GM18520 (cell line): Measurements from ENCODE around the gene CDC25A.

Experiments
- ATAC-seq: cut with Tn5 transposase; IDR thresholded peaks from one replicate; pipeline ENCODE4 v1.9.1; 2021; ENCODE audit not compliant: unreplicated experiment

CDC25A gene

DNA sequence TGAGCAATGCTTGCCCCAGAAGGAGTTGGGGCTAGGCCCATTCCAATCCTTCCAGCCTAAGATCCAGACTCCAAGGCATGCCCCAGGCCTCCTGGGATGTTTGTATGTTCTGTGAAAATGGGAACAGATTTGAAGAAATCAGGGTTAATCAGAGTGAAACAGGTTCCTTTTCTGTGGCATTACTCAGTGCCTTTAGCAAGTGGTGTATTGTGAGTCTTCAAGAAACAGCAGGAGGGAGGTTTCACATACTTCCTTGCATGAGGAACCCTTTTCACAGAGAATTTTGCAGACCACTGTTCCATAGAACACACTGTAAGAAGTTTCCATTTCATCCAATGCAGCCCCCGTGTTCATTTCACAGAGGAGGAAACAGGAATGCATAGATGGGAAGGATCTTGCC lies 8.4 kb upstream of the CDC25A start:
- no peak for ATAC-seq

DNA sequence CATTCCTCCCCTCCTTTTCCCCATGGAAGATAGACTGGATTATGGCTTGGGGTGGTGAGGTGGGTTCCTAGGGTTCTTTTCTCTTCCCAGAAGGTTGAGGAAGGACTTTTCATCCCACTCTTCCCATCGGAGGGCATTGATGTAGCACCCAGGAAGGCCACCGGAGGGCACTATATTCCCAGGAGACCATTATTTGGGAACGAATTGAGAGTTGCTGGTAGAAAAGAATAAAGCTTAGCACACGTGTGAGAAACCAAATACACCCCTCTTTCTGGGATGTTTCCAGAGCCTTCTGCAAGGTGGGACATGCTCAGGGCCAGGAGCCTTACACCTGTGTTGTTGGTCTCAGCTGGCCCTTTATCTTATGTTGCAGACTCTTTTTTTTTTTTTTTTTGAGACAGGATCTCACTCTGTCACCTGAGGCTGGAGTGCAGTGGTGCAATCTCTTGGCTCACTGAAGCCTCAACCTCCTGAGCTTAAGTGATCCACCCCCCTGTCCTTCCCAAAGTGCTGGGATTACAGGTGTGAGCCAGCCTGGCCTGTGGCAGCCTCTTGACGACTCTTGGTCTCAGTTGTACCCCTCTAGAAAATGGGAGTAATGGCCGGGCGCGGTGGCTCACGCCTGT lies 6.3 kb upstream of the CDC25A start:
- no peak for ATAC-seq

DNA sequence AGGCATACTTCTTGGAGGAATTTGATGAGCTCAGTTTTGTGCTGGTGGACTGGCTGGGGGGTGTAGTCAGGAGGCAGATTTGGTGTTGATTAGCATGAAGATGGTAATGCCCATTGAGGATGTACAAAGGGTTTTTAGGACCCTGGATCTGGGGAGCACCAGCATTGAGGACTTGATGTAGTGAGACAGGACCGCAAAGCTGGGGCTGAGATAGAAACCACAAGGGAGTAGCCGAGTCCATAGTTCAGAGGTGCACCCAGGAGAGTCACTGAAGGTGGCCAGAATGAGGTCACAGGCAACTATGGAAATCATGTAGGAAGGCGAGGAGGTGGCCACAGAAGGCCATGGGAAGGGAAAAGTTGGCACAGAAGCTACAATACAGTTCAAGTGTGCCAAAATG lies 2.7 kb upstream of the CDC25A start:
- ATAC-seq = no peak

DNA sequence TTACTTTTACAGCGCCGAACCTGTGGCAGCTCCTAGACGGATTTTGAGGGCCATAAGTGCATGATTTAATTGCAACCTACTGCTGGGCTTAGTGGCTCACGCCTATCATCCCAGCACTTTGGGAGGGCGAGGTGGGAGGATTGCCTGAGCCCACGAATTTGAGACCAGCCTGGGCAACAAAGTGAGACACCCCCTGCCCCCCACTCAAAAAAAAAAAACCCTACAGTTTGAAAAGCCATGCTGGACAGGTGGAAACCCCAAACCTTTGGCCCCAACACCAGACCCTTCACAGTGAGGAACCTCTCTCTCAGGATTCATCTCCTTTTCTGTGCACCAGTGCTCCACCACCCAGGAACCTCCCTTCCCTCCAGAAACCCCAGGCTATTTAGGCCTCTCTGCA lies 1.1 kb upstream of the CDC25A start:
- ATAC-seq = no peak

DNA sequence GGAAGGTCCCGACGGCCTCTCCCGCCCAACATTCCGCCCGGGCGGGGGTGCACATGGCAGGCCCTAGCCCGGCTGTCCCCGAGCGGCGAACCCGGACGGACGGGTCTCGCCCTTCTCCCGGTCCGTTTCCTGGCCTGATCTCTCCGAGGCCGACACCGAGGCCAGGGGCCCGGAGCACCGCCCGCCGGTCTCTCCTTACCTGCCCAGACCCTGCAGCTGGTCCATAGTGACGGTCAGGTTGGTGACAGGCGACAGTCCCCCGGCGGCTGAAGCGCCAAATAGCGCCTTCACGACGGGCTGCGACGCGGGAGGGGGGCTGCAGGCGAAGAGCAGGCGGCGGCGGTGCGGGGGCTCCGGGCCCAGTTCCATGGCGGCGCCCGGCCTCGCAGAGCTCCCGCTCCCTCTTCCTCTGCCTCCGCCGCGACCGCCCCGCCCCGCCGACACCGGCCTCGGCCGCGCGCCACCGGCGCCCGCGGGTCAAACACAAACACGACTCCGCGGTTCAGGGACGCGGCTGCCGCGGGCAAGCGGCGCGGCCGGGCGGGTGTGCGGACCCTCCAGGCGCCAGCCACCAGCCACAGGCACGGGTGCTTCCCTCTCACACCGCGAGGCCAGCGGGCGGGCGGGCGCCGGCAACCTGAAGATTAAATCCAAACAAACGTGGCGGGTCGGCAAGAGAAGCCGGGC lies 495 bp downstream of the CDC25A start:
- peak; percentile 14 for ATAC-seq

DNA sequence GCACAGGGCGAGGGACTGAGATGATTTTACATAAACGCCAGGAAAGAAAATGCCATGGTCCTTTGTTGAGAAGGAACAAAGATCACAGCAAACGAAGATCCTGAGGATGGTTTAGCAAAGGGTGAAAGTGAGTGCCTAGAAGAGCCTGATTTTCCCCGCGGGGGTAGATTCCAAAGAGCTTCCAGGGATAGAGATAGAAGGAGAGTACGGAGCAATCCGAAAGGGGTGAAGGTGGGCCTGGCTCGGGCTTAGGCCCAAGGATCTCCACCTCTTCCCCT lies 977 bp downstream of the CDC25A start:
- no peak for ATAC-seq

DNA sequence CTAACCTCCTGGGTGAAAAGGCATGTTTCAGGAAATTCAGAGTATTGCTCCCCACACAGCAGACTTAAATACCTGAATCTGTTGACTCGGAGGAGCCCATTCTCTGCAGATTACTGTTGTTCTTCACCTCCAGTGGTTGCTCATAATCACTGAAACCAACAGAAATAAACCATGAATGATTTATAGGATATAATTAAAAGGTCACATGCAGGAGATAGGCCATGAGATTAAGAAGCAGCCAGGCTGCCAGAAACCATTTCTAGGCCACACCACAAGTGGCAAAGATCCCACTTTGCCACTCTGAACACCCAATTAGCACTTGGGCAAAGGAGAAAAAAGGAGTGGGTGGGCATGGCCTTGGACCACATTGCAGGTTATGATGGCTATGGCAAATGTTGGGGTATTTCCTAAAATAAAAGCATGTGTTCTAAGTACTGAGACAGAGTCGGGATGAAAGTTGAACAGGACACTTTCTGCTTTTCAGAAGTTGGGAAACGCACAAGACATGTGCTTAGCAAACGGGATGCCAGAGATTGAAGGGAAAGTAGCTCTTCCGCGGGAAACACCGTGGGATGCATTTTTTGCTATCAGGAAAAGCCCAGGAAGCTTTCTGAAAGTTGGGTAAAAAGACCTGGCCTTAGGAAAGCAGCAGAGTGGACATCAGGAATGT lies 1.5 kb downstream of the CDC25A start:
- no peak for ATAC-seq

DNA sequence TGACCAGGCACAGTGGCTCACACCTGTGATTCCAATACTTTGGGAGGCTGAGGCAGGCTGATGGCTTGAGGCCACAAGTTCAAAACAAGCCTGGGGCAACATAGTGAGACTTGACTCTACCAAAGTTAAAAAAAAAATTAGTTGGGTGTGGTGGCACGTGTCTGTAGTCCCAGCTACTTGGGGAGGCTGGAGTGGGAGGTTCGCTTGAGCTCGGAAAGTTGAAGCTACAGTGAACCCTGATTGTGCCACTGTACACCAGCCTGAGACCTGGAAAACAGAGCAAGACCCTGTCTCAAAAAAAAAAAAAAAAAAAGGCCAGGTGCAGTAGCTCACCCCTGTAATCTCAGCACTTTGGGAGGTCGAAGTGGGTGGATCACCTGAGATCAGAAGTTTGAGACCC lies 3.1 kb downstream of the CDC25A start:
- no peak for ATAC-seq

DNA sequence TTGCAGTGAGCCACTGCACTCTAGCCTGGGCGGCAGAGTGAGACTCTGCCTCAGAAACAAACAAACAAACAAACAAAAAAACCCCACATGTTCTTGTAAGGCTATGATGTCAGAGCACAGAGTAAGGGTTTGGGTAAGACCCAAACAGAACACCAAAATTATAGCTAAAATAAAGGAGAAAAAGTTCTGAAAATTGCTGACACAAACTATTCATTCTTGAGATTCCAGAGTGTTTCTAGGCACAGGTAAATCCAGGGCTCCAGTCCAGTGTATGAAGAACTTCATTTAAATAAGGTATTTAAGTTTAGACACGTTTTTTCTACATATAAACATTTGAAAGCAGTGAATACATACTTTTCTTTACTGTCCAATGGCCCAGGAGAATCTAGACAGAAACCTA lies 3.9 kb downstream of the CDC25A start:
- no peak for ATAC-seq

DNA sequence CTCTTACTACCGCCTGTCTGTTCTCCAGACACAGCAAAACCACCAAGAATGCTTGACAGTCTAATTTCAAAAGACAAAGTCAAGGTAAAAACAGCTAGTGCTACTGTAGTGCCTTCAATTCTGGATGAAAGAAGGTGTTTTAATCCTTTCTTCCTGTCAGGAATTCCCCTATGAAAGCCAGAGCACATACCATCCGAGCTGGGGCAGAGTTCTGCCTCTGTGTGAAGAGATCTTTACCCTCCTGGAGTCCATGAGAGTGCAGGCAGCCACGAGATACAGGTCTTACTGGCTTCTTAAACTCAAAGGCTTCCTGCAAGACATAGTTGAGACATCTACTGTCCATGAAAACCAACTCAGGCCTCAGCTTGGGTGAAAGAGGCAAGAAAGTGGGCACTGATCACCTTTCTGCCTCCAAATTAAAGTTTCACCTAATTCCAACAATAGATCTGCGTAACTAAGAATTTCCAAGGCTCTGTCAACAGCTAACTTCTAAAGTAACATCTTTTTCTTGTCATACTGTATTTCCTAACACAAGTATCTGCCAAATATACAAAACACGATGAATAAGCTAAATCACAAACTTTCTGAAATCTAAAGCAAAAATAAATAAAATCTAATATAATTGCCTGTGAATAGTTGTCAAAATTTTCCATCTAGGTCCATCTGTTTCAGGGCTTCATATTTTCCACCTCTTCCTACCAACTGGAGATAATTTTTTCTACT lies 7.5 kb downstream of the CDC25A start:
- ATAC-seq = no peak

DNA sequence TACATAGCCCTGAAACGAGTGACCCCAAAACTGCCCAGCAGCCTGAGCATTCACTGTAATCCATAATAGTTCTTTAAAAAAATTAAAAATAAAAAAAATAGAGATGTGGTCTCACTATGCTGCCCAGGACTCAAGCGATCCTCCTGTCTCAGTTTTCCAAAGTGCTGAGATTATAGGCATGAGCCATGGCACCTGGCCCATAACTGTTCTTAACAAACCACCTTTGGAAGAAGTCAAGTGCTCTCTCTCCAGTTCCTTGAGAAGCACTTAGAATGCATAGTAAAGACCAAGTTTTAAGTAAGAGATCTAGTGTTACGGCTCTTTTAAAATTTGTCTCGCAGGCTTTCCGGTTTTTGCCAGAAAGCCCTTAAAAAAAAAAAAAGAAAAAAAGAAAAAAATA lies 8.2 kb downstream of the CDC25A start:
- no peak for ATAC-seq

DNA sequence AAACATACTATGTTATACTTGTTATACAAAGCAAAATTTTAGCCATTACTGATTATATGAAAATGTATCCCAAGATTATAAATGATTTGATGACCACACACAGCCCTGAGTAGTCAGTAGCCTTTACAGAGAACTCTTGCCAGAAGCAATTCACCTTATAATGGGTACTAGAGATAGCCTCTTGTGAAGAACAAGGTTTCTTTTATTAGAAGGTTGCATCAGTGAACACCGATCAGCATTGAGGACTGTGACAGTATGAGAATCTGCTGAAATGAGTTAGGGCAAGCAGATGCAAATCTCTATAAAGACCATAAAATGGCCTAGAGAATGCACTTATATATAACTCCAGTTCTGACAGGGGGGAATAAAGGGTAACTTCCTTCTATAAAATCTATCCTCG lies 10.1 kb downstream of the CDC25A start:
- no peak for ATAC-seq

DNA sequence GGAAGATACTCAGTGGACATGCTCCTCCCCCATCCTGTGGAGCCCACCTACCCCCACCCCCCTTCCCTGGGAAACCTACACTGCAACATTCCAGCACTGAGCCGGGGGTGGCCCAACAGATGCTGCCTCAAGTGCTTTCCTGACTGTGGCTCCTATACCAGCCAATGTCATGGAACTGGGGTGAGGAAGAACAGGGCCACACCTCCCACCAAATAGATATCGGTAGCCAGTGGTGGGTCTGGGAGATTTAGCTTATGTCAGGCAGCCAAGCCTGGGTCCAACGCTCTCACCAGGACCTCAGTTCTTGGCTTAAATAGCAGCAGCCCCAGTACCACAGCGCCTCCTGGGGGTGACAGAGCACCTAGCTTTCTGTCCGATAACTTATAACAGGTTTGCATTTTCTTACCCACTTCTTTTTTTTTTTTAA lies 30.3 kb downstream of the CDC25A start:
- no peak for ATAC-seq

DNA sequence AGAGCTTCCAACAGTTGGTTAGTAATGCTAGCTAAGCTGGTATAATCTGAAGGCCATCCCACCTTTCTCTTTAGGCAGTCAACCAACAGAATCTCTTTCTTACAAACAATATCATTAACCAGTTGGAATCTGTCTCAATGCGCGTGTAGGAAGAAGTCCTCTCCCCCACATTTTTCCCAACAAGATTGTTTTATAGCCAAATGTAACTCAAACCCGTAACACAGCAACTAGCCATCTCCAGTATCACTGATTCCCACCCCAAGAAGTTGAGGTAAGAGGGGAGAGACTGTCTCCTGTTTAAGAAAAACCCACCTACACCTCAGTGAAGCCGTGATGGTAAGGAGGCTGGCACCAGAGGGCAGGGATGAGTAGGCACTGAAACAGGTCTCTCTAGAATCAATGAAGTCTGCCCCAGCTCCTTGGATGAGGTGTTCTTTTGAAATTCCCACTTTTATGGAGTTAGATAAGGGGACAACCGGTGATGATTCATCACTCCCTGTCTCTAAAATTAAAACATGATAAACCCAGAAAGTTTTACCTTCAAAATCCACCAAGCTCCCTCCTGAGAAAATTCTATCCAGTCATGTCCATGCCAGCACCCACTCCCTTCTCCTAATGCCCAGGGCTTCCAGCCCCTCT lies 30.9 kb downstream of the CDC25A start:
- no peak for ATAC-seq

DNA sequence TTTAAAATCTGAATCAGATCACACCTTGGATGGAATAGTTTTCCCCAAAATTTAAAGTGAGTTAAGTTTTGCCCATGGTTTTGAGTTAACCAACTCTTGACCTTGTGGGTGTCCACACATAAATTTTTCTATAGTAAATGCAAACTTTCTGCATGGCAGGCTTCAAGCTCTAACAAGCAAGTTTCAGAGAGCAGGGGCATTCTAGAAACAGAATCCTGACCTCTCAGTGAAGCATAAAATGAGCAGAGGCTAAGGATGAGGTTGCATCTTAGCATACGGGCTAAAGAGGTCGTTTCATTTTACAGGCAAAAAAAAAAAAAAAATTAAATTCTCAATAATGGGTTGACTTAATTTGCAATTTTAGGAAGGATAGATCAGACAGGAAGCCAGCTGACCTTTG lies 32.1 kb downstream of the CDC25A start:
- no peak for ATAC-seq

DNA sequence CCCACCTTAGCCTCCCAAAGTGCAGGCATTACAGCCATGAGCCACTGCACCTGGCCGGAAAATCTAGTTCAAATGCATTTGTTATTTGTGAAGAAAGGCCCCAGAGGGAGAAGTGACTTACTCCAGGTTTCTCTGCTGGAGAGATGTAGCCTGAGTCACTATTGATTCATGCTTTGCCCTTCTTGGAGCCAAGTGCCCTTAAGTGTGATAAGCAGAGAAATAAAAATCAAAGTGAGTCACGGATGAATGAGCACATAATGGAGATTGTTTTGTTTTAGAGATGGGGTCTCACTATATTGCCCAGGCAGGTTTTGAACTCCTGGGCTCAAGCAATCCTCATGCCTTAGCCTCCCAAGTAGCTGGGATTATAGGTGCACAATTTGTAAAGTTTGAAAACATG lies 33.1 kb downstream of the CDC25A start:
- ATAC-seq = no peak

DNA sequence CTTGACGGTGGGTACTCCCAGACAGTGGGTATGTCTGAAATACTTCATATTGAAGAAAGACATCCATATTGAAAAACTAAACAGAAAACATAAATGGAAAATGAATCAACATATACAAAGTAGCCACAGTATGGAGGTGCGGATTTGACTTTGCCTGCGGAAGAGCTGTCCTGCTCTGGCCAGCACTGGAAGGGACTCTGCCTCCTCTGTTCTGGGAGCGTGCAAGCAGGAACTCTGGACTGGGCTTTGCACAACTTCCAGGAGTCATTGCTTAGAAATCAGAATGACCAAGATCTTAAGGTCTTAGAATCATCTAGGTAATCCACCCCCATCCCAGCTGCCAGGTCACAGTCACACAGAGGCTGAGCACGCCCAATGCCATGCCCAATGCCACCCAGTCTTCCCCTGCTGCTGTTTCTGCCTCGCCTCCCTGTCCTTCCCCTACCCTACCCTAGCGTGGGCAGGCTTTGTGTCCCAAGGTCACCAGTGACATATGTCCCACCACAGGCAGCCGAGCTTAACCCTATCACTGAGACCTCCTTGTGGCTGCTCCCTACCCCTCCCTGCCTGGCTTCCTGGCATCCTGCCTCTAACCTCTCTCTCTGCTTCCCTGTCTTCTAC lies 36.3 kb downstream of the CDC25A start:
- ATAC-seq = no peak

DNA sequence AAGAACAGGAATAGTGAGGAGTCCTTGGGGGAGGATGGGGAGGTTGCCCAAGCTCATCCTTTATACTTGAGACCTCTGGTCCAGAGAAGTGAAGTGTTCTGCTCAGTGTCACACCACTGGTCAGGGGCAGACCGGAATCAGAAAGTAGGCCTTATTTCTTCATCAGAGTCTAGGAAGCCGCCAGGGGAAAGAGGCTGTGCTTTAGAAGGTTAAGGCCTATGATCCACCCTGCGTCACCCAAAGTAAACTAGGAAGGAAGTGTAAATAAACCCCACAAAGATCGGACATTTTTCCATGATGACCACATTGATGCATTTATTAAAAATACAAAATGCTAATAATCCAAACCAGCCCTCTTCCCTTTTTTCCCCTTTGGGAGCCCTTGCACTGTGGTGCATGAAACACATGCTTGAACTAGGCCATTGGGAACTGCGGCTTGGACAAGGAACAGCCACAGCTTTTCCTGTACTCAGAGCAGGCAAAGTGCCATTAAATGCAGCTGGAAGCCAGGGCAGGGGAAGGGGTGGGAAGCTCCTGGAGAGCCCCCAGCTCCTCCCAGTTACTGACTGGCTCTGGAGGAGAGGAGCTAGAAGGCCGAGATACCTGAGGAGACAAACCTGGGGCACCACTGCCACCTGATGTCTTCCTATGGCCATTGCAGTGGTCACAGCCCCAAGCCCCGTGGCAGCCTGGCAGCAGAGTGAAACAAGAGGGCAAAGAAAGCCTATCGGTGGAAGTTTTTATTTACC lies 37.0 kb downstream of the CDC25A start:
- no peak for ATAC-seq

DNA sequence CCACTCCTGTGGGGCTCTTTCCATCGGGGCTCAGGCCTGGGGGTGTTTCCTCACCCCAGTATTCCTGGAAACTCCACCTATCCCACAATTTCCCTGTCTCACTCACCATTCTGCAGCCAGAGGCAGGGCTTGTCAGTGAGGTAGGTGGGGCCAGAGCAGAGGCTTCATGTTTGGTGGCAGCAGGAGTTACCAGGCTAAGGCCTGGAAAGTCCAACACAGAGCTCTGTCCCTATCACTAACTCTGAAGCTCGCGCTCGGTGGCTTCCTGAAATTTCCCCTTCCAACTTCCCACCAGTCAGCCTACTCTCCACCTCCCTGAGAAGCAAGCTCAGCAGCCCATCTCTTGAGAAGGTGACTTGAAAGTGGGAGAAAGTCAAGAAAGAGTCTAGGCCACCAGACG lies 44.2 kb downstream of the CDC25A start:
- no peak for ATAC-seq

DNA sequence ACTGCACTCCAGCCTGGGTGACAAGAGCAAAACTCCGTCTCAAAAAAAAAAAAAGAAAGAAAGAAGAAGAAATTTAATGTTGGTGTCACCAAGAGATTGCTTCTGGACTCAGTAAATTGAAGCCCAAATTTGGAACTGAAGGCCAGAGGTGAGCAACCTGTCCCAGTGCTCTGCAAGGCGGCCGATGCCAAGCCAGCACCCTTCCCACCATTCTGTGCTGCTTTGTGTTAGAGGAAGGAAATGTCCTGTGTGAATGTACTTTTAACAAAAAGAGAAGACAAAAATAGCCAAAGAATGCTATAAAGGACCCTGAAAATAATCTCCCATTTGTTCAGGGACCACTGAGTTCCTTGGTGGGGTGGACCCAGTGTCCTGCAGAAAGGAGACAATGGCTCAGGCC lies 44.6 kb downstream of the CDC25A start:
- ATAC-seq = no peak
